Natural killer cell treated with Interleukin-12 subunit alpha and Interleukin-12 subunit beta and Interleukin-15 and Interleukin-18, amount 100 ng/mL, for 72 hours (primary cell): ENCODE data around the gene RASGRF2. TPM values are rescaled to one million over a fixed set of nuclear protein-coding genes. Genes with fewer than 3 reads are reported as not detected.

ENCODE experiments used
- ATAC-seq, 2 donors: fragments of 150-1000 bp; cut with Tn5 transposase in 1 of 2; sonication (Bioruptor Pico), chemical (Tn5 transposase) in 1 of 2; 2 replicates each; pipeline ENCODE4 v1.10.0; 2021
- DNase-seq: peaks from one replicate; pipeline ENCODE4 v3.0.0; 2022; ENCODE audit warnings: low spot score
- H3K27ac Mint-ChIP-seq, 2 donors: 1 replicate in 1 of 2; 2 replicates in 1 of 2; pipeline ENCODE4 v1.8.0; 2022; ENCODE audit warnings: mixed read lengths in 2 of 2, mild to moderate bottlenecking in 1 of 2, moderate library complexity in 1 of 2
- H3K27me3 Mint-ChIP-seq, 2 donors: 1 replicate in 1 of 2; 2 replicates in 1 of 2; pipeline ENCODE4 v1.8.0; 2022; ENCODE audit warnings: mixed read lengths in 2 of 2
- H3K36me3 Mint-ChIP-seq: one replicate; pipeline ENCODE4 v1.8.0; 2022; ENCODE audit warnings: mixed read lengths
- H3K4me1 Mint-ChIP-seq, 2 donors: 1 replicate in 1 of 2; 2 replicates in 1 of 2; pipeline ENCODE4 v1.8.0; 2022; ENCODE audit warnings: low read depth in 2 of 2, mixed read lengths in 2 of 2, mild to moderate bottlenecking in 1 of 2
- H3K4me3 Mint-ChIP-seq: one replicate; pipeline ENCODE4 v1.8.0; 2022; ENCODE audit warnings: mixed read lengths
- H3K9me3 Mint-ChIP-seq: 2 replicates; pipeline ENCODE4 v1.8.0; 2022; ENCODE audit warnings: mixed read lengths
- total RNA-seq, 2 donors: library from RNA; stranded (reverse); gene quantifications; one replicate each; pipeline ENCODE4 v1.2.3, GENCODE V29; 2022

Gene RASGRF2
- total RNA-seq, result 1 to 10 TPM; 2.3 to 6.7 TPM

GRCh38 chr5:80959768-80960442, at the start of gene RASGRF2:
TSS of gene RASGRF2 (plus strand) at chr5:80960363. CDS start at chr5:80960739, 376 bp downstream.
- H3K27ac Mint-ChIP-seq, result peak within 1 kb of the TSS; percentile 14 to 55
- H3K36me3 Mint-ChIP-seq, result peaks cover 12% of the 10 kb centered on the region
- no peaks in the 10 kb centered on the region for H3K9me3 Mint-ChIP-seq
- DNase-seq (no peak), ATAC-seq (peak; percentile 35 to 62)
- H3K4me3 Mint-ChIP-seq, result peak within 1 kb of the TSS; percentile 96
- H3K27me3 Mint-ChIP-seq, result peaks cover 14 to 43% of the 10 kb centered on the region in 2 donors
- peaks cover 22 to 45% of the 10 kb centered on the region in 2 donors for H3K4me1 Mint-ChIP-seq

- ATAC-seq (no peak), DNase-seq (no peak)
- H3K4me1 Mint-ChIP-seq, result no peaks in the 10 kb centered on the region
- no peak overlapping the region for H3K4me3 Mint-ChIP-seq
- H3K9me3 Mint-ChIP-seq, result no peaks in the 10 kb centered on the region
- no peaks in the 10 kb centered on the region for H3K36me3 Mint-ChIP-seq
- no peak overlapping the region for H3K27ac Mint-ChIP-seq
- H3K27me3 Mint-ChIP-seq, result no peaks in the 10 kb centered on the region
These were observed 47.7 kb upstream of the RASGRF2 start for GRCh38 chr5:80912479-80912878.

- DNase-seq (no peak), ATAC-seq (no peak)
- Mint-ChIP-seq H3K36me3 (no peaks in the 10 kb centered on the region), H3K4me3 (no peak overlapping the region), H3K27me3 (peaks cover 0 to 4% of the 10 kb centered on the region in 2 donors), H3K27ac (no peak overlapping the region), H3K9me3 (no peaks in the 10 kb centered on the region), H3K4me1 (no peaks in the 10 kb centered on the region)
These were observed 44.4 kb upstream of the RASGRF2 start for GRCh38 chr5:80915716-80916115.

GRCh38 chr5:80916676-80917075, 43.5 kb upstream of the RASGRF2 start:
- Mint-ChIP-seq H3K36me3 (no peaks in the 10 kb centered on the region), H3K27ac (no peak overlapping the region)
- no peak for ATAC-seq

GRCh38 chr5:80917631-80918030, 42.5 kb upstream of the RASGRF2 start:
- H3K4me3 Mint-ChIP-seq, result no peak overlapping the region
- H3K27ac Mint-ChIP-seq, result no peak overlapping the region
- no peaks in the 10 kb centered on the region for H3K4me1 Mint-ChIP-seq
- no peaks in the 10 kb centered on the region for H3K9me3 Mint-ChIP-seq
- no peak for ATAC-seq
- DNase-seq, result no peak
- peaks cover 0 to 8% of the 10 kb centered on the region in 2 donors for H3K27me3 Mint-ChIP-seq
- no peaks in the 10 kb centered on the region for H3K36me3 Mint-ChIP-seq

More at GRCh38 chr5:80916676-80917075, 43.5 kb upstream of the RASGRF2 start:
- Mint-ChIP-seq H3K9me3 (no peaks in the 10 kb centered on the region), H3K4me1 (no peaks in the 10 kb centered on the region), H3K4me3 (no peak overlapping the region), H3K27me3 (peaks cover 0 to 8% of the 10 kb centered on the region in 2 donors)
- no peak for DNase-seq

GRCh38 chr5:80919678-80920196, 40.4 kb upstream of the RASGRF2 start:
- Mint-ChIP-seq H3K4me3 (no peak overlapping the region), H3K27ac (no peak overlapping the region), H3K36me3 (no peaks in the 10 kb centered on the region), H3K27me3 (peaks cover 0 to 8% of the 10 kb centered on the region in 2 donors), H3K4me1 (no peaks in the 10 kb centered on the region), H3K9me3 (no peaks in the 10 kb centered on the region)
- DNase-seq (no peak), ATAC-seq (no peak)

- no peak overlapping the region for H3K4me3 Mint-ChIP-seq
- H3K27ac Mint-ChIP-seq, result no peak overlapping the region
- H3K9me3 Mint-ChIP-seq, result no peaks in the 10 kb centered on the region
- peaks cover 0 to 8% of the 10 kb centered on the region in 2 donors for H3K27me3 Mint-ChIP-seq
- no peak for ATAC-seq
- H3K36me3 Mint-ChIP-seq, result no peaks in the 10 kb centered on the region
- H3K4me1 Mint-ChIP-seq, result no peaks in the 10 kb centered on the region
- no peak for DNase-seq
These were observed 39.8 kb upstream of the RASGRF2 start for GRCh38 chr5:80920333-80920732.

GRCh38 chr5:80921026-80921425, 39.1 kb upstream of the RASGRF2 start:
- no peak overlapping the region for H3K4me3 Mint-ChIP-seq
- H3K9me3 Mint-ChIP-seq, result no peaks in the 10 kb centered on the region
- H3K4me1 Mint-ChIP-seq, result no peaks in the 10 kb centered on the region
- H3K36me3 Mint-ChIP-seq, result no peaks in the 10 kb centered on the region
- H3K27me3 Mint-ChIP-seq, result peaks cover 0 to 8% of the 10 kb centered on the region in 2 donors
- DNase-seq (no peak), ATAC-seq (no peak)
- no peak overlapping the region for H3K27ac Mint-ChIP-seq

GRCh38 chr5:80925931-80926330, 34.2 kb upstream of the RASGRF2 start:
- no peak overlapping the region for H3K27ac Mint-ChIP-seq
- peaks cover 0 to 2% of the 10 kb centered on the region in 2 donors for H3K27me3 Mint-ChIP-seq
- H3K36me3 Mint-ChIP-seq, result no peaks in the 10 kb centered on the region
- DNase-seq, result no peak
- no peaks in the 10 kb centered on the region for H3K4me1 Mint-ChIP-seq
- H3K4me3 Mint-ChIP-seq, result no peak overlapping the region
- H3K9me3 Mint-ChIP-seq, result no peaks in the 10 kb centered on the region
- ATAC-seq, result no peak

GRCh38 chr5:80926536-80926935, 33.6 kb upstream of the RASGRF2 start:
- DNase-seq, result no peak
- H3K4me3 Mint-ChIP-seq, result no peak overlapping the region
- H3K9me3 Mint-ChIP-seq, result no peaks in the 10 kb centered on the region
- no peak for ATAC-seq
- H3K27ac Mint-ChIP-seq, result no peak overlapping the region
- no peaks in the 10 kb centered on the region for H3K27me3 Mint-ChIP-seq
- no peaks in the 10 kb centered on the region for H3K36me3 Mint-ChIP-seq
- H3K4me1 Mint-ChIP-seq, result no peaks in the 10 kb centered on the region

- DNase-seq (no peak), ATAC-seq (no peak)
- H3K27ac Mint-ChIP-seq, result no peak overlapping the region
- no peaks in the 10 kb centered on the region for H3K9me3 Mint-ChIP-seq
- H3K4me1 Mint-ChIP-seq, result no peaks in the 10 kb centered on the region
- no peaks in the 10 kb centered on the region for H3K27me3 Mint-ChIP-seq
- no peak overlapping the region for H3K4me3 Mint-ChIP-seq
- no peaks in the 10 kb centered on the region for H3K36me3 Mint-ChIP-seq
These were observed 33.0 kb upstream of the RASGRF2 start for GRCh38 chr5:80926979-80927656.

- H3K9me3 Mint-ChIP-seq, result no peaks in the 10 kb centered on the region
- H3K36me3 Mint-ChIP-seq, result no peaks in the 10 kb centered on the region
- no peak for DNase-seq
- H3K27ac Mint-ChIP-seq, result no peak overlapping the region
- H3K4me1 Mint-ChIP-seq, result no peaks in the 10 kb centered on the region
- no peaks in the 10 kb centered on the region for H3K27me3 Mint-ChIP-seq
- no peak for ATAC-seq
- H3K4me3 Mint-ChIP-seq, result no peak overlapping the region
These were observed 32.1 kb upstream of the RASGRF2 start for GRCh38 chr5:80928073-80928472.

- no peak overlapping the region for H3K27ac Mint-ChIP-seq
- H3K36me3 Mint-ChIP-seq, result no peaks in the 10 kb centered on the region
- ATAC-seq (no peak), DNase-seq (no peak)
- H3K4me3 Mint-ChIP-seq, result no peak overlapping the region
- H3K4me1 Mint-ChIP-seq, result peaks cover 2 to 3% of the 10 kb centered on the region in 2 donors
- H3K9me3 Mint-ChIP-seq, result no peaks in the 10 kb centered on the region
- no peaks in the 10 kb centered on the region for H3K27me3 Mint-ChIP-seq
These were observed 29.2 kb upstream of the RASGRF2 start for GRCh38 chr5:80930940-80931339.

GRCh38 chr5:80931411-80931810, 28.8 kb upstream of the RASGRF2 start:
- no peaks in the 10 kb centered on the region for H3K27me3 Mint-ChIP-seq
- DNase-seq (no peak), ATAC-seq (no peak)
- H3K9me3 Mint-ChIP-seq, result no peaks in the 10 kb centered on the region
- peaks cover 3 to 4% of the 10 kb centered on the region in 2 donors for H3K4me1 Mint-ChIP-seq
- H3K36me3 Mint-ChIP-seq, result no peaks in the 10 kb centered on the region
- H3K27ac Mint-ChIP-seq, result no peak overlapping the region
- H3K4me3 Mint-ChIP-seq, result no peak overlapping the region
